PC-3 (cell line): ENCODE data around the gene FGD3. TPM values are rescaled to one million over a fixed set of nuclear protein-coding genes. Genes with fewer than 3 reads are reported as not detected.

ENCODE experiments used
- ATAC-seq: fragments of 200-7000 bp; cut with Tn5 transposase; 2 replicates; pipeline ENCODE4 v1.9.1; 2020; ENCODE audit warnings: mild to moderate bottlenecking, moderate library complexity
- BruUV-seq: library from RNA; stranded (reverse); fragments of 400-500 nt; replicated peaks from 2 replicates; lab custom pipeline; 2021; lab: Mats Ljungman, UMichigan
- CTCF ChIA-PET: fragments of 300-600 bp; sonication (Branson Sonifier 250); formaldehyde crosslinking; loops from one replicate; lab custom pipeline; 2022; ENCODE audit warnings: antibody characterized with exemption; lab: Charles Lee
- POLR2A ChIA-PET: fragments of 300-600 bp; sonication (Branson Sonifier 250); formaldehyde crosslinking; loops from one replicate; lab custom pipeline; 2022; ENCODE audit warnings: antibody characterized with exemption; ENCODE audit not compliant: unreplicated experiment; lab: Charles Lee
- DNase-seq: peaks from one replicate; pipeline ENCODE4 v3.0.0-alpha.2; 2015
- H2AFZ ChIP-seq: fragments of 300-600 bp; sonication (generic); 2 replicates; pipeline ENCODE4 v1.6.0; 2016; ENCODE audit warnings: antibody characterized with exemption, low read length
- H3F3A ChIP-seq: fragments of 300-600 bp; sonication (generic); one replicate; pipeline ENCODE4 v1.6.0; 2017; ENCODE audit warnings: antibody characterized with exemption, low read length, control low read depth, mild to moderate bottlenecking; ENCODE audit not compliant: unreplicated experiment
- H3K27ac ChIP-seq: fragments of 300-600 bp; sonication (generic); 2 replicates; pipeline ENCODE4 v1.5.1; 2016; ENCODE audit warnings: mild to moderate bottlenecking, low read length
- H3K27me3 ChIP-seq: fragments of 300-600 bp; sonication (generic); 2 replicates; pipeline ENCODE4 v1.6.1; 2016; ENCODE audit warnings: low read length, mixed read lengths
- H3K36me3 ChIP-seq: fragments of 300-600 bp; sonication (generic); 2 replicates; pipeline ENCODE4 v1.6.1; 2016; ENCODE audit warnings: low read depth, mixed run types, low read length, mixed read lengths
- H3K4me1 ChIP-seq: fragments of 300-600 bp; sonication (generic); 2 replicates; pipeline ENCODE4 v1.5.1; 2016; ENCODE audit warnings: low read length; ENCODE audit not compliant: insufficient read depth
- H3K4me2 ChIP-seq: fragments of 300-600 bp; sonication (generic); 2 replicates; pipeline ENCODE4 v1.6.0; 2016; ENCODE audit warnings: low read length
- H3K4me3 ChIP-seq: fragments of 300-600 bp; sonication (generic); 2 replicates; pipeline ENCODE4 v1.5.1; 2016; ENCODE audit warnings: mild to moderate bottlenecking, low read length, mixed read lengths
- H3K79me2 ChIP-seq: fragments of 300-600 bp; sonication (generic); 2 replicates; pipeline ENCODE4 v1.6.1; 2017; ENCODE audit warnings: low read length, mixed read lengths
- H3K9ac ChIP-seq: fragments of 300-600 bp; sonication (generic); 2 replicates; pipeline ENCODE4 v1.6.0; 2016; ENCODE audit warnings: mild to moderate bottlenecking, low read length
- H3K9me2 ChIP-seq: fragments of 300-600 bp; sonication (generic); replicated peaks from 2 replicates; pipeline ENCODE4 v1.6.1; 2016; ENCODE audit warnings: mixed run types, low read length, mixed read lengths
- H3K9me3 ChIP-seq: fragments of 300-600 bp; sonication (generic); 2 replicates; pipeline ENCODE4 v1.6.1; 2016; ENCODE audit warnings: low read length, mixed read lengths
- H4K20me1 ChIP-seq: fragments of 300-600 bp; sonication (generic); 2 replicates; pipeline ENCODE4 v1.6.1; 2016; ENCODE audit warnings: low read length, mixed read lengths
- CTCF ChIP-seq: fragments of 300-600 bp; sonication (generic); conservative IDR thresholded peaks from 2 replicates; pipeline ENCODE4 v1.5.1; 2017; ENCODE audit warnings: antibody characterized with exemption, low read depth, mild to moderate bottlenecking, low read length
- EZH2 ChIP-seq: fragments of 300-600 bp; sonication (generic); IDR thresholded peaks from one replicate; pipeline ENCODE4 v1.6.1; 2017; ENCODE audit warnings: antibody characterized with exemption, mild to moderate bottlenecking, low read length; ENCODE audit not compliant: unreplicated experiment
- EZH2phosphoT487 ChIP-seq: fragments of 300-600 bp; sonication (generic); IDR thresholded peaks from 2 replicates; pipeline ENCODE4 v1.6.1; 2018; ENCODE audit warnings: mild to moderate bottlenecking, antibody characterized with exemption, low read length, borderline replicate concordance
- intact Hi-C: fragments of 100-400 bp; cut with micrococcal nuclease; formaldehyde crosslinking; loops from 2 replicates; pipeline ENCODE4 v1.9.0; 2023
- total RNA-seq: library from RNA; depleted of rRNA; stranded (reverse); fragments of >200 nt; gene quantifications from 2 replicates; pipeline ENCODE4 v1.2.3, GENCODE V29; 2014

Gene FGD3
- total RNA-seq, 1 experiment from 2014 or later = 5.4 TPM

- Histone ChIP-seq H3K27ac (no peak overlapping the region), H3K9me2 (no peaks in the 10 kb centered on the region), H3K9me3 (no peaks in the 10 kb centered on the region), H2AFZ (no peak overlapping the region), H3K27me3 (no peaks in the 10 kb centered on the region), H3K9ac (no peak overlapping the region), H3K4me1 (peaks cover 9% of the 10 kb centered on the region; the same call in 1 of the 2 replicates), H4K20me1 (no peaks in the 10 kb centered on the region), H3F3A (no peaks in the 10 kb centered on the region), H3K4me2 (no peak overlapping the region), H3K79me2 (peaks cover 5% of the 10 kb centered on the region), H3K4me3 (no peak overlapping the region), H3K36me3 (no peaks in the 10 kb centered on the region)
- intact Hi-C loops = no loop called here
- POLR2A ChIA-PET = no interaction called here
- BruUV-seq = no TSS peak
- DNase-seq (no peak), ATAC-seq (no peak)
- no peak for TF ChIP-seq CTCF
- TF ChIP-seq EZH2 = no peak
- TF ChIP-seq EZH2phosphoT487 = no peak
- CTCF ChIA-PET = no interaction called here
Measured at GRCh38 chr9:93054758-93055704, 107.7 kb downstream of the FGD3 start.

- ATAC-seq = no peak
- Histone ChIP-seq H2AFZ (no peak overlapping the region), H3K27me3 (no peaks in the 10 kb centered on the region), H3K4me3 (no peak overlapping the region), H3K9me2 (no peaks in the 10 kb centered on the region), H3K27ac (no peak overlapping the region), H3F3A (no peaks in the 10 kb centered on the region), H3K4me2 (no peak overlapping the region), H3K9me3 (no peaks in the 10 kb centered on the region), H3K4me1 (peaks cover 27% of the 10 kb centered on the region), H3K9ac (no peak overlapping the region), H4K20me1 (no peaks in the 10 kb centered on the region), H3K36me3 (no peaks in the 10 kb centered on the region), H3K79me2 (peaks cover 11% of the 10 kb centered on the region)
- intact Hi-C loops = no loop called here
- ChIA-PET POLR2A (no interaction called here), CTCF (no interaction called here)
- no peak for DNase-seq
- no peak for TF ChIP-seq EZH2phosphoT487
- TF ChIP-seq CTCF = no peak
- BruUV-seq = no TSS peak
Measured at GRCh38 chr9:93057042-93057702, 109.8 kb downstream of the FGD3 start.
